GM19328 (cell line): ENCODE data around the gene ATRIP.

Source experiments
- ATAC-seq: cut with Tn5 transposase; IDR thresholded peaks from one replicate; pipeline ENCODE4 v1.9.1; 2021; ENCODE audit warnings: mild to moderate bottlenecking, moderate library complexity; ENCODE audit not compliant: unreplicated experiment

ATRIP gene

DNA sequence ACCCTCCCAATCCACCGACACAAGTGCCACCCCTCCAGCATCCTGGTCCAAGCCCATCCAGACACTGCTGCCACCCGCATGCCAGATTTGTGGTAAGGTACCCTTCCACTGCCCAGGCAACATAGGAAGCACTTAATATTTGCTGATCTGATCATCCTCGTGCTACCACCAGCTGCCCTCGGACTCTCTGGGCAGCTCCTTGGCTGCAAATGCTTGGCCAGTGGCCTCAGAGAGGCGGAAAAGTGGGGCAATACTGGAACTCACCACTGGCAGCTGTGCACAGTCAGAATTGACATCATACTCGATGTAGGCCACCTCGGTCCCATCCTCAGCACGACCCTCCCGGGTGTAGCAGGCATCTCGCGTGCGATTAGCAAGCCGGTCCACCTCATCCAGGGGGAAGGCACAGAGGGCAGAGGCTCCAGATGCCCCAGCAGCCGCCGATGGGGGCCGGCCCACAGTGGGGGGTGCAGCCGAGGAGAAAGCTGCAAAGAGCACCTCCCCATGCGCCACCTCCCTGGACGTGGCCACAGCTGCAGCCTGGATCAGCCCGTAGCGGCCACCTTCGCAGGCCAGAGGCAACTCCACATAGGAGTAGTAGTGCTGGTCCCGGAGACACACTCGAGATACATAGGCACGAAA lies 23.2 kb upstream of the ATRIP start:
- no peak for ATAC-seq

DNA sequence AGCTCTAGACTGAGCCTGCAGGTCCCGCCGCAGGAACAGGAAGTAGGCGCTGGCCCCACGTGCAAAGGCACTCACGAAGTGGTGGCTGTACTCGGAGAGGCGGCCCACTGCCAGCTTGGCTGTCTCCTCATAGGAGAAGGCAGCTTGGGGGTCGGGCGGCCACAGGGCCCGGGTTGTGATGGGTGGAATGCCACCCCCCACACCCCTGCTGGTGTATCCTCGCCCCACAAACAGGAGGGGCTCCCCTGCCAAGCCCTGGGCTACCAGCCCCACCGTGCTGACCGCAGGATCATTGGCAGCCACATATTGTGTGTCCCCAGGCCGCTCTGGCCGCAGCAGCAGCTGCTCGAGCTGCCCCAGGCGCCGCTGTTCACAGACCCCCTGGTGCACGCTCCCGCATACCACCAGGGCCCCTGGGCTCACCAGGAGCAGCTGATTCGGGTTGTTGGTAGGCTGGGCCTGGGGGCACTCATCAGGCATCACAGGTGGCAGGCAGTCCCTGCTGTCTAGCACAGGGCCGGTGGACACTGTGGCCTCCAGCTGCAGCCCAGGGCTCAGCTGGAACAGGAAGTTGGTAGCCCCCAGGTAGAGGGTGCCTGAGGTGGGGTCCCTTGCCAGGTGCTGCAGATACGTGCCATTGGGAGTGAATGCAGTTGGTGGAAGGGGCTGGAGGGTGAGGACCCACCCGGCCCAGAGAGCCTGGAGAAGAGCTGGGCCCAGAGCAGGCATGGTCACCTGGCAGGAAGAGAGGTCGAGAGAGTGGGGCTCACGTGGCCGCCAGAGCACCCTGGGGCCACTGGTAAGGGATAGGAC lies 22.4 kb upstream of the ATRIP start:
- ATAC-seq: no peak

DNA sequence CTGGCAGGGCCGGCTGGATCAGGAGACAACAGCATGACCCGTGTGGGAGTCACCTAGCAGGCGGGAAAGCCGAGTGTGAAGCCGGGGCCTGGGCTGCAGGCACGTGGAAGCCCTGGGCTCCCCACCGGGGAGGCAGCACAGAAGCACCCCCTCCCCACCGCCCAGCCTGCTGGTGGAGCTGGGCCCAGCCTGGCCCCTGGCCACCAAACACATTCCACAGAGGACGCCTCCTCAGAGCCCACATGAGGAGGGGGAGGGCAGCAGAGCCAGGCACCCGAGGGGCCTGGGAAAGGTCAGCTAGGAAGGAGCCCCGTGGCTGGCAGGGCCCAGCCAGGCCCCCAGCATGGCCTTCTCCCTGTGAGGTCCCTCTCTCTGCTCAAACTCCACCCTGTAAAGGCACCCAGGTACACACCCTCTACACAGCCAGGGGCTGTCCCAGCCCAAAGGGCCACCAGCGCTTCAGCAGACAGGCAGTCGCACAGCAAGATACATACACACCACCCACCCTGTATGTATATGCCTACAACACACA lies 21.2 kb upstream of the ATRIP start:
- no peak for ATAC-seq

DNA sequence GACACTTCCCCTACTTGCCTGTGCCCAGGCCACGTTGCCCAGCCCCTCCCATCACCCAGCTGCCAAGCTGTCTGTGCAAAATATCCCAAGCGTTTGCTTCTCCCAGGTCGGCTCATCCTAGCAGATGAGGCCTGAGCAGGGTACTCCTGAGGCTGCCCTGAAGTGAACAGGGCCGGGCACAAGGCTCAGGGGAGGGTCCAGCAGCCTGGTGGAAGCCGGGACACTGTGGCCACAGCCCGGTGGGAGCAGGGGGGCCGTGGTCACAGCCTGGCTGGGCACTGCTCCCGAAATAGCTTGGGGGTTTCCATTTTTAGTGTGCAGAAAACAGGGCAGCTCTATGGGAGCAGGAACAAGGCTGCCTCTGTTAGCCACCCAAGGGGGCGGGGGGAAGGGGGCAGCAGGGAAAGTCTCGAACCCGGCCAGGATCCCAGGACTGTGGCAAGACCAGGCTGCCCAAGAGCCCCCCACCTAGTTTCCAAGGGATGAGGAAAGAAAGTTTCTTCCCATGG lies 20.1 kb upstream of the ATRIP start:
- no peak for ATAC-seq

DNA sequence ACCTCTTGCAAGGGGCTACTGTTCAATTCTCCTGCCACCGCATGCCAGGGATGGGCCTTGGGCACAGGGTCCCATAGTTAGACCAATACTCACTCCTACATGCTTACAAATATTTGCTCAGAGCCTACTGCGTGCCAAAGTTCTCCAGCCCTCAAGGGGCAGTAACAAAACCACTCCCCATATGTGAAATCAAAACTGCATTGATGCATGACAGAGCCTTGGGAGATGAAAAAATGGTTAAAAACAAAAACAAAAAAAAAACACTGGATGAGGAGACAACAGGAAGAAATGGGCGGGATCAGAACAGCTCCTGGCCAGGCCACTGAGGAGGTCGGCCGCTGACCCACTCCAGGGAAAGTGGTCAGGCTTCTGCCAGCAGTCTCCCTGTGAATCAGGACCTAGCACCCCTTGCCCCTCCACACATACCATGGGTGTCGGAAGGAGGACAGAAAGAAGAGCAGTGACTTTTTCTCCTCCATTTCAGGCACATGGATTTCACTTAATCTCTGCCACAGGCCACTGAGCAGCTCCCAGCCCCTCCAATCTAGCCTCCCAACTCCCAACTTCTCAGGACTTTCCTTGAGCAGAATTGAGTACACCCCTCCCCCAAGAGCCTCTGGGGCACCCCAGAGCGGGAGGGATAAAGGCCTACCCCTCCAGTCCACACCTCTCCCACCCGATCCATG lies 19.4 kb upstream of the ATRIP start:
- no peak for ATAC-seq

DNA sequence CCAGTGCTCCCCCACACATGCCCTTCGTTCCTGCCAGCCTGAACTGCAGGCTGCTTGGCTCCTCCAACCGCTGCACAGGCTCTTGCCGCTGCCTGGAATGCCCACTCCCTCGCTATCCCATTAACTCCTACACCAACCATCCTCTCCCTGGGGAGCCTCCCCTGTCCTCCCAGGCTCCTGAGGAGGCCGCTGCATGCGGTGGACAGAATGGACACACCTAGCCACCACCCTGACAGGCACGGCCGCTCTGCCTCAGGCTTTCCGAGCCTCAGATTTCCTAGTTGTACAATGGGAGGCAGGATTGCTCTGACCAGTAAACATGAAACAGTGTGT lies 18.9 kb upstream of the ATRIP start:
- no peak for ATAC-seq

DNA sequence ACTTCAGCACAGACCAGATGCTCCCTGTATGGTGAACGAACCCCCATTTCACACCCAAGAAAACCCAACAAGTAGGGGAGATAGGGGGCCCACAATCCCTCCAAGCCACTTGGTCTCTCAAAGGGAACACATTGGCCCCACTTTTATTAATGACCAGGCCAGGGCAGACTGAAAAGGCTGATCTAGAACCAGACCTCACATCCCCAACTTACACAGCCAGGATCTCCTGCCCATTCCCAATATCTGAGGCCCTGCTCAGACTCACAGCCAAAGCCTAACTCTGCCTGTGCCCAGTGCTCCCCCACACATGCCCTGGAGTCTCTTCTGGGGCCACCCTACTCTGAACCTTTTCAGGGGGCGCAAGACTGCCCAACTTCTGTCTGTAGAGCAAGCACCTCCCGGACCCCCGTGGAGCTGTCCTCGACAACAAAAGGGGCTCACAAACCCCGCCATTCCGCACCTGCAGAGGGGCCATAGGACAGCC lies 18.4 kb upstream of the ATRIP start:
- ATAC-seq: no peak

DNA sequence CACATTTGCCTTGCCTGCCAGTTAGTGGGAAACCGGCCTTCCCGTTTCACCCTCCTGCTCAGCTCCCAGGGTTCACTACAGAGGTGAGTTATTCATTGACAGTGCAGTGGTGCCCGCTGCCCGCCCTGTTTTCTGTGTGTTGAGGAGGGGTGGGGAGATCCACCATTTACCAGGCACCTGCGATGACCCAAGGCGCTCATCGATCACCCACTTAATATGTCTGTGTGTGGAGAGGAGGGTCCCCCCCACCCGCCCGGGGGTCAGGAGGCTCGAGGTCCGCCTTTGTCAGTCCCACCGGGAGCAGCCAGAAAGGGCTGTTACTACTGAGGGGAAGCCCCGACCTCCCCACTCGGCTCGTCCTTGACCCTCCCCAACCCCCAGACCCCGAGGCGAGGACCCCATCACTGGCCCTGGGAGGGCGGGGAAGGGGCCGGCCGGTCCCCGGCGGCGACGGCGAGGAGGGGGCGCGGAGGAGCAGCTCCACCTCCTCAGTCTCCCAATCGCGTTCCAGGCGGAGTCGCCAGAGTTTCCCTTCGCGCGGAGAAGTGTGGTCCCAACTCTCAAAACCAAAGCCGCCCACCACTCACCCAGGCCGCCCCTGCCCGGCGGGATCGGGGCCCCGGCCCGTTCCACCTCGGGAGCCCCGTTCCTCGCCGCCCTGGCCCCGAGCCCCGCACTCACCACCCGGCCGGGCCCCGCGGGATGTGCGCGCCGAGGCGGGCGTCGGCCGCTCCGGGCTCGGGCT lies 17.8 kb upstream of the ATRIP start:
- no peak for ATAC-seq

DNA sequence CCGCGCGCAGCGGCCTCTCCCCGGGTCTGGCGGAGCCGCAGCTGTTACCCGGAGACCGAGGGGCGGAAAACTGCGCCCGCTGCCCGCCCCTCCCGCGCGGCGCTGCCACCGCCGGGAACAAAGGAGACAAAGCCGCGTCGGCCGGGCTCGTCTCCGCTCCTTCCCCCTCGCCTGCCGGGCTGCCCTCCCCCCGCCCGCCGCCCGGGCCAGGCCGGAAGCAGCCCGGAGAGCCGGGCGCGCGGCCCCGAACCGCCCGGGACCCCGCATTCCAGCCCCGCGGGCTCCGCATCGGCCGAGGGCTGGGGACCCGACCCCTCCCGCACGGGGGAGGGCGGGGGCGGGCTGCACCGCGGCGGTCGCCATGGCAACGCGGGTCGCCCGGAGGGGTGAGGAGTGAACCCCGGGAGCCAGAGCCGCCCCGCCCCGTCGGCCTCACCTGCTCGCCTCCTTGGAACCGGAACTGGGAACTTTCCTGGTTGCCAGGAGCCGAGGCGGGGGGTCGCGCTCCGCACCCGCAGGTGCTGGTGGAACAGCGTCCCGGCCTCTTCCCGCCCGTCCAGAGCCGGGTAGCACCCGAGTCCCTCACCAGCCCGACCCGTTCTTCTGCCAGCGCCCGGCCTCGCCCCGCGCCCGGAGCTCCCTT lies 17.1 kb upstream of the ATRIP start:
- no peak for ATAC-seq

DNA sequence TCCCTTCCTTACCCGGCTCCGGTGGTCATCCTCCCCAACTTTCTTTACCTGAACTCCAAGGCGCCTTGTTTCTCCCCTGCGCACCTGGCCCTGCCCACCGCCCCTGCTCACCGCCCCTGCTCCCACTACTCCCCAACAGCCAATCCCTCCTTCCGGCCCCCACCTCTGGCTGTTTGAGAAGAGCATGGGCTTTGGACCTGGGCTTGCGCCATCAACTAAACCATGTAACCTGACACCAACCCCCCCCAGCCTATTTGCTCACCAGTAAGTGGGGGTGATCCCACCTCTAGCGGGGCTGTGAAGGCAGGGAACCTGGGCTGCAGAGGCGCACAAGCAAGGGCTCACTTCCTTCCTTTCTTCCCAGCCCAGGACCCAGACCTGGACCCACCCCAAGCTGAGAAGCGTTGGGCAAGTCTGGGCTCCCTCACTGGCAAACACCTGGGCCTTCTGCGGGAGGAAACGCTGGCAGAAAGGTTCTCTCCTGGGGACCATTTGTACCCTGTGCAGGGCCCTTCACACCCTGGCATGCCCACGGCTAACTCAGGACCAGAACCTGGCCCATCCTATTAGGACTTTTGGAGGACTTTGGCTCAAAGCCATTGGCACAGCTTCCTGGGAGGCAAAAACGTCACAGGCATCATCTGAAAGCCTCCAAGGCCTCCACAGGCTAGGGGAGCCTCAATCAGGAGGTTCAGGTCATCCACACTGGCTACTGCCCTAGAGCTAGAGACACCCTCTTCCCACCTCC lies 16.4 kb upstream of the ATRIP start, which contains the start of gene PLXNB1:
PLXNB1 (minus strand) TSS at position 127 of the 748 bp plus-strand sequence. CDS start 5,475 bp downstream, outside the sequence.
- no peak for ATAC-seq

DNA sequence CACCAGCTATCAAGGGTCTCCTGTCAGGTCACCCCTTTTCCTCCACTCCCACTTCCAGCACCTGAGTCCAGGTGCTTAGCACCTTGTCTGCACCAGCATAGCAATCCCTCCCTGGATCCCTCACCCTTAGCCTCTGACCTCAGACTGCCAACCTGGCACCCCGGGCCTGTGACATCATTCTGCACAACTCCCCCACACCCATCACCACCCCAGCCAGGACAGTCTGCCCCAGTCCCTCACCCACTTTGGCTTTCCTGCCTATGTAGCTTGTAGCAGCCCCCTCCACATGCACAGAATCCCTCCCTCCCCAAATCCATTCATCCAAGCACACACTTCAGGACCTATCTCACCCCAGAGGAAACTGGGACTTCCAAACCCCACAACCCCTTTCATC lies 15.8 kb upstream of the ATRIP start:
- no peak for ATAC-seq

DNA sequence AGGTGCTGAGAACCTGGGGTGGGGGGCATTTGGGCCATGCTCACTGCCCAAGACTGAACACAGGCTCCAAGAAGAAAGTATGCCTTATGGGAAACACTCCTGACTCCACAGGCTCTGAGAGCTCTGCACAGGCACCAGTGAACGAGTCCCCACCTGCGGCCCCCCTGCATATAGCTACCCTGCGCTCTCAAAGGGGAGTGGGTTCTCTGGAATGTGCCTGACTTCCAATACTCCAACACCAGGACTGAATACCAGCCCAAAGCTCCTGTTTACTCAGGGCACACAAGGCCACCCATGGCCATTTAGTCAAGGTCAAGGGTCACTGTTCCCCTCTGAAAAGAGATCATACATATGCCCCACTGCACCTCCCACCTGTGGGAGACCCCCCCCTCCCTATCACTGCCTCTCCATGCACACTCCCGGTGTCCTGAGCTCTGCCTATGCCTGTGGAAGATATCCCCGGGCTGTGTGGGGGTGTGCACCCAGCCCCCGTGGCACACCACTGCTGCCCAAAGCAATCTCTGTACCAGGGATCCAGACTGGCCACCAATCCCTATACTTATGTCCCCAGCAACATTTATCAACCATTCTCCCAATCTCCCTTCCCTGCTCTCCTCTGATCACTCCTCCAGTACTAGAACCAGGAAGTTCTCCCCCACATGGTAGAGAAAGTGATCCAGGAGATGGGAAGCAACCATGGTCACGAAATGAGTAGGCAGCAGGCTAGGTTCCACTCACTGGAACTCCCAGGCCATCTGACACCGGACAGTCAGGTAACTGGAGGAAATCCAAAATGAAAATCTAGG lies 15.1 kb upstream of the ATRIP start:
- no peak for ATAC-seq

DNA sequence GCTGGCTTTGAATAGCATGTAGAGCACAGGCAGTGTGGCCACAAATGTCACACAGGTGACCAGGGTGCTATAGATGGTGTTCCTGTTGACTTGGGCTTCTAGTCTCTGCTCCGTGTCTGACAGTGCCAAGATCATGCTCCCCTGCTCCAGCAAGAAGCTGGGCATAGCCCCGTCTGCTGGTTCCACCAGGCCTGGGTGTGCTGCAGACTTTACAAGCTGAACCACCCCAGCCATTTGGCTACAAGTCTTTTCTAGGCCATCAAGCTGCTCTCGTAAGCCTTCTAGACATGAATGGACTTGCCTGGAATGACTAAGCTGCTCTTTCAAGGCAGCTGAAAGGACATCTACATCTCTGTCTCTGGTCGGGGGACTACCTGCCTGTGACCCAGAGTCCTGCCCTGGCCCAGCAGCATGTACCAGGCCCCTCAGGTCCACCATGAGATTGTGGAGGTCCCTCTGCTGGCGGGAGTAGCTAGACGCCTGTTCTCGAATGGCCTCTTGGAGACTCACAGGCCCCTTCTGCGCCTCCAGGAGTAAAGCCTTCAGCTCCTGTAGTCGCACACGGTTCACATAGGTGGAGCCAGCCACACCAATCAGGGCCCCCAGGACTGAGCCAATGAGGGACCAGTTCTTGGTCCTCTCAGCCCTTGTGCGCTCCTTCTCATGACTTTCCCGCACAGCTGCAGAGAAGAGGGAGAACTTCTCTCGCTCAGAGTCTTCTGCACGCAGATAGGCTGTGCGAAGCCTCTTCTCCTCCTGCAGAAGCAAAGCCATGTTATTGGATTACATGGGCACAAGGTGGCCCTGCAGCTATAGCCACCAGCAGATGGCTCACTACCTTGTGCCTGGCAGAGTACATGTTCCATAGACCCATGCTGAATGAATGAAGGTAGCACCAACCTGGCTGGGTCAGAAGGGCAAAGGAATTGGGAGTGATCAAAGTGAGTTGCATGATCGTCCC lies 13.8 kb upstream of the ATRIP start:
- ATAC-seq: no peak

DNA sequence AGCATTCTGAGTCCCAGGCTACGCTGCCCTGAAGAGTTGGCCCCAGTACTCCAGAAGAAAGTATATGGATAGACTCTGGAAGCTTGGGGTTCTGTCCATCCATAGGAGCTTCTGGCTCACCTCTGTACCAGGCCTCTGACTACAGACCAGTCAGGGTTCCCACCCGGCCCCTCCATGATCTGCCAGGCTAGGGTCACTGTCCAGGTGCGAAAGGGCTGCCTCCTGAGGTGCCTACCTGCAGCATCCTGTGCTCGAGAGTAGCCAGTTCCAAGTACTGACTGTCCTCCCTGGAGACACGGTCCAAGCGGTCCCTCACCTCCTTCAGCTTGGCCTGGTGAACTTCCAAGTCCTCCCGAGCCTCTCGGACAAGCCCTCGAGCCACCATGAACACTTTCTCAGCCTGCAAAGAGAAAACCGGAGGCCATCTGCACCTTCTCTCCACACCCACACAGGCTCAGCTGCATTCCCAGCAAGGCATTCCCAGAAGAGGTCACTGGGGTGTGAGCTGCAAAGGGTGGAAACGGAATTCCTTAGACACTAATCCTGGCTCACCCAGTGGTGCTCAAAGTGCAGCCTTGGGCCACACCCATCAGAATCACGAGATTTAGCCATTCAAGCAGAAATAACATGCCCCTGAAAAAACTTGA lies 12.9 kb upstream of the ATRIP start:
- ATAC-seq: no peak

DNA sequence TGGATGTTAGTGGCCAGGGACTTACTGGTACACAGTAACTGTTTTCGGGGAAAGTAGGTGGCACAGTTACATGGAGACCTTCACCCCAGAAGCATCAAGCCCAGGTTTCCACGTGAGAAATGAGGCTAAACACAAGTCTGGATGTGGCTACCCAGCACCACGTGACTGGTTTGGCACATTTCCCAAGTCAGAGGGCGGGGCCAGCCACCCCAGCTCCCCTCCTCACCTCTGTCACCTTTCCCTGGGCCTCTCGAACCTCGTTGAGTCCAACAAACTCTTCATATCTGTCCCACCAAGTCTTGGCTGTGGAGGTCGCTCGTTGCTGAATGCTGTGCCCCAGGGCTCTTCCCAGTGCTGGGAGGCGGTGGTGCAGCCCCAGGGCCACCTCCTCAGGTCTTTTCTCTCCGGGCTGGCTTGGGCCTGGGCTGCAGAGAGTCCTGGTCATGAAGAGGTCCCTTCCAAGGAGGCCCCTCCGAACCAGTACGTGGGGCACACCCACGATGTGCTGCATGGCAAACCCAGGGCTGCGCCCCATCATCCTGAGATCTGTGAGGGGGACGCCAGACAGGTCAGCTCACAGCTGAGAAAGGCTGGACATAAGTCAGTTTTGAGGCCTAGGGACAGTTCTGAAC lies 11.8 kb upstream of the ATRIP start:
- no peak for ATAC-seq

DNA sequence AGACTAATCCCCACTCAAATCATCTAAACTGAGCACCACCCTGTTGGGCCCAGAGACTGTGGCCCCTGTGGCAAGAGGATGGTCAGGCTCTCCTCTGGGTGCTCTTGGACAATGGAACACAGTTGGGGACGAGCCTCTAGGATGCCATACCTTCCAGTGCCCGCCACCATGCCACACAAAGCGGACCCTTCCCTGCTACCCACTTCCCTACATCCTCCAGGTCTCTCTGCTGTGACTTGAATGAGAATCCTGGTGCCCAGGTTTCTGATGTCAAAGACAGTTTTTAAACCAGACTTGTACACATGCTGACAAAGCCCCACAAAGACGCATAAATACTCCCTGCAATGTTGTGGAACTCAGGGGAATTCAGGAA lies 11.3 kb upstream of the ATRIP start:
- ATAC-seq: no peak
